Upper lobe of left lung (tissue), 6 donors: ENCODE data around the gene C22orf42. TPM values are rescaled to one million over a fixed set of nuclear protein-coding genes. Genes with fewer than 3 reads are reported as not detected.

ENCODE experiments used
- ATAC-seq, 2 donors: fragments of 200-7000 bp; cut with Tn5 transposase; one replicate each; pipeline ENCODE4 v1.9.1; 2022; ENCODE audit warnings: mild to moderate bottlenecking in 2 of 2, moderate library complexity in 2 of 2; ENCODE audit not compliant: low FRiP score in 2 of 2
- DNase-seq, 2 donors: peaks; one replicate each; pipeline ENCODE4 v3.0.0-alpha.2; 2019 to 2020
- H3K27ac ChIP-seq, 4 donors: fragments of 200-600 bp; sonication (generic); one replicate each; pipeline ENCODE4 v1.5.1; 2016 to 2019
- H3K27me3 ChIP-seq, 4 donors: fragments of 200-600 bp; sonication (generic); one replicate each; pipeline ENCODE4 v1.5.1; 2017 to 2019
- H3K36me3 ChIP-seq, 4 donors: fragments of 200-600 bp; sonication (generic); one replicate each; pipeline ENCODE4 v1.5.1; 2016 to 2019
- H3K4me1 ChIP-seq, 4 donors: fragments of 200-600 bp; sonication (generic); one replicate each; pipeline ENCODE4 v1.5.1; 2018 to 2019
- H3K4me3 ChIP-seq, 4 donors: fragments of 200-600 bp; sonication (generic); one replicate each; pipeline ENCODE4 v1.5.1; 2017 to 2019; ENCODE audit warnings: mild to moderate bottlenecking in 2 of 4, moderate library complexity in 1 of 4
- H3K9me3 ChIP-seq, 4 donors: fragments of 200-600 bp; sonication (generic); one replicate each; pipeline ENCODE4 v1.5.1; 2018 to 2019
- EP300 ChIP-seq, 4 donors: sonication (generic); formaldehyde crosslinking; IDR thresholded peaks; one replicate each; pipeline ENCODE4 v1.5.1; 2017; ENCODE audit warnings: antibody characterized with exemption in 4 of 4, control low read depth in 2 of 4
- POLR2A ChIP-seq, 4 donors: fragments of 450-650 bp; IDR thresholded peaks; one replicate each; pipeline ENCODE4 v1.5.1; 2016 to 2017; ENCODE audit warnings: antibody characterized with exemption in 4 of 4, mild to moderate bottlenecking in 2 of 4
- POLR2AphosphoS5 ChIP-seq, 2 donors: sonication (generic); formaldehyde crosslinking; IDR thresholded peaks; one replicate each; pipeline ENCODE4 v1.5.1; 2017; ENCODE audit warnings: antibody characterized with exemption in 2 of 2
- WGBS, 2 donors: methylation state at CpG; one replicate each; pipeline ENCODE4 v1.1.5; 2017 to 2018; 5-methylcytosine and 5-hydroxymethylcytosine counted together
- total RNA-seq, 6 donors: library from RNA; depleted of rRNA in 4 of 6; stranded (reverse); fragments of >200 nt in 4 of 6; gene quantifications; one replicate each; pipeline versions ENCODE4 v1.1.0 to v1.2.1, GENCODE V29; 2016 to 2021
- TF ChIP-seq, protein P1 (sequence below), 6 experiments: fragments of 450-650 bp in 4 of 6; fragments of 200-600 bp in 2 of 6; sonication (generic) in 2 of 6; IDR thresholded peaks; one replicate each; pipeline ENCODE4 v1.5.1; 2016 to 2019; ENCODE audit warnings: antibody characterized with exemption in 6 of 6
- donor health status: DM: no; HTN: no; CAD: no; lungs with moderate emphysema.
- donor health status: DM: no; HTN: yes; CAD: no; lungs with severe emphysema.

The C22orf42 gene, protein sequence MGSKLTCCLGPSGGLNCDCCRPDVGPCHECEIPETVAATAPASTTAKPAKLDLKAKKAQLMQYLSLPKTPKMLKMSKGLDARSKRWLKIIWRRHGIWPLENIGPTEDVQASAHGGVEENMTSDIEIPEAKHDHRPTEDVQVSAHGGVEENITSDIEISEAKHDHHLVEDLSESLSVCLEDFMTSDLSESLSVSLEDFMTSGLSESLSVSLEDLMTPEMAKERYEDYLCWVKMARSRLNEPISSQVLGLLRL
- not detected for total RNA-seq

DNA sequence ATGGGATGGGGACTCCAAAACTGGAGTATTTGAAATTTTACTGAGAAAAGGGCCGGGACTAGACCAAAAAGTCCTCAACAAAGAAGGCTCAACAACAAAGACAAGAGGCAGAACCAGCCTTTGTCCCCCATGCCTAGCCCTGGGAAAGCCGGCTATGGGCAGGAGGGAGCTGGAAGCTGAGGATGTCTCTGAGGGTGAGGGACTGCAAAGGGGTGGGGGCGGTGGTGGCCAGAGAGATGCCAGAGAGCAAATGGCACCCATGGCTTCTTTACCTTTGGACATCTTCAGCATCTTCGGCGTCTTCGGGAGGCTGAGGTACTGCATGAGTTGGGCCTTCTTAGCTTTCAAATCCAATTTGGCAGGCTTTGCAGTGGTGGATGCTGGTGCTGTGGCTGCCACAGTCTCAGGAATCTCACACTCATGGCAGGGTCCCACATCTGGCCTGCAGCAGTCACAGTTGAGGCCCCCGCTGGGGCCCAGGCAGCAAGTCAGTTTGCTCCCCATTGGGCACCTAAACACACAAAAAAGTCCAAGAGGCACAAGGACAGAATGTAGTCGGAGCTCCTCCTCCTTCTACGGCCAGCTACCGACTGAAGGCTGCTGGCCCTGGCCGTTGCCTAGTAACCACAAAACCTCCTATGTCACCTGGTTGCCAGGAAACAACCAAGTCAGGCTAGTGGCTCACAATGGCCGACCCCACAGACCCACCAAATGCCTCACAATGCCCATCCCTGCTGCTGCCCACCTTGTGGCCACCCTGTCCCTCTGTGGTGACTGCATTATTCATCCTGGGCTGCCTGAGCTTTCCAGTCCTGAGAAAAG, at the start of gene C22orf42:
C22orf42 (minus strand) TSS at position 592 of the 822 bp plus-strand sequence; CDS start at position 504, 88 bp downstream.
- Histone ChIP-seq H3K9me3 (no peaks in the 10 kb centered on the region), H3K4me1 (no peaks in the 10 kb centered on the region), H3K4me3 (no peak within 1 kb of the TSS), H3K27me3 (no peaks in the 10 kb centered on the region), H3K36me3 (no peaks in the 10 kb centered on the region), H3K27ac (no peak within 1 kb of the TSS)
- ATAC-seq (no peak), DNase-seq (no peak)
- WGBS, 2 donors: 77 to 90% methylated on average over 6 to 12 of the region's 12 CpGs
- no peak for TF ChIP-seq POLR2AphosphoS5 (IDR thresholded peaks at IDR 0.05)
- TF ChIP-seq POLR2A (IDR thresholded peaks at IDR 0.05): no peak
- TF ChIP-seq, protein P1, sequence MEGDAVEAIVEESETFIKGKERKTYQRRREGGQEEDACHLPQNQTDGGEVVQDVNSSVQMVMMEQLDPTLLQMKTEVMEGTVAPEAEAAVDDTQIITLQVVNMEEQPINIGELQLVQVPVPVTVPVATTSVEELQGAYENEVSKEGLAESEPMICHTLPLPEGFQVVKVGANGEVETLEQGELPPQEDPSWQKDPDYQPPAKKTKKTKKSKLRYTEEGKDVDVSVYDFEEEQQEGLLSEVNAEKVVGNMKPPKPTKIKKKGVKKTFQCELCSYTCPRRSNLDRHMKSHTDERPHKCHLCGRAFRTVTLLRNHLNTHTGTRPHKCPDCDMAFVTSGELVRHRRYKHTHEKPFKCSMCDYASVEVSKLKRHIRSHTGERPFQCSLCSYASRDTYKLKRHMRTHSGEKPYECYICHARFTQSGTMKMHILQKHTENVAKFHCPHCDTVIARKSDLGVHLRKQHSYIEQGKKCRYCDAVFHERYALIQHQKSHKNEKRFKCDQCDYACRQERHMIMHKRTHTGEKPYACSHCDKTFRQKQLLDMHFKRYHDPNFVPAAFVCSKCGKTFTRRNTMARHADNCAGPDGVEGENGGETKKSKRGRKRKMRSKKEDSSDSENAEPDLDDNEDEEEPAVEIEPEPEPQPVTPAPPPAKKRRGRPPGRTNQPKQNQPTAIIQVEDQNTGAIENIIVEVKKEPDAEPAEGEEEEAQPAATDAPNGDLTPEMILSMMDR (IDR thresholded peaks at IDR 0.05): no peak
- TF ChIP-seq EP300 (IDR thresholded peaks at IDR 0.05): no peak

DNA sequence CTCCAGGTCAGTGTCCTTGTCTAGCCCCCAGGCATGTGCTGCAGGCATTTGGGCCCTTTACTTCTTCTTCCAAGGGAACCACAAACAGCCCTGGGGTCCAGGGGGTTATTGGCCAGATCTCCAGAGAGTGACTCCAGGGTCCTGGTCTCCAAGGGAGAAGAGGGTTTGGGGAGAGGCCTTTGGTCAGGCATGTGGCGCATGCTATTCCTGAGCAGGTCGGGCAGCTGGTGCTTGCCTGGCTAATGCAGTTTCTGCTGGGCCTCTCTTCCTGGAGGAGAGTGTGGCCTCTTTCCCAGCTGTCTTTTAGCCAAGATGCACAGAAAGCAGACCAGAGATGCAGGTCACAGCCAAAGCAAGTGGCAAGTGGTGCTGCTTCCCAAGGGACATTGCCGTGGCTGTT, 49.6 kb upstream of the C22orf42 start:
- DNase-seq (no peak), ATAC-seq (no peak)
- Histone ChIP-seq H3K4me1 (peaks cover 0 to 29% (median 2%) of the 10 kb centered on the region in 4 donors), H3K27me3 (peaks cover 0 to 9% (median 3%) of the 10 kb centered on the region in 4 donors), H3K4me3 (no peak overlapping the region), H3K9me3 (no peaks in the 10 kb centered on the region), H3K27ac (no peak overlapping the region), H3K36me3 (no peaks in the 10 kb centered on the region)
- 97 to 100% methylated on average over 1 to 3 of the region's 3 CpGs for WGBS, 2 donors
- TF ChIP-seq POLR2A (IDR thresholded peaks at IDR 0.05) (no peak), POLR2AphosphoS5 (IDR thresholded peaks at IDR 0.05) (no peak), EP300 (IDR thresholded peaks at IDR 0.05) (no peak)
- TF ChIP-seq, protein P1 (IDR thresholded peaks at IDR 0.05): no peak

DNA sequence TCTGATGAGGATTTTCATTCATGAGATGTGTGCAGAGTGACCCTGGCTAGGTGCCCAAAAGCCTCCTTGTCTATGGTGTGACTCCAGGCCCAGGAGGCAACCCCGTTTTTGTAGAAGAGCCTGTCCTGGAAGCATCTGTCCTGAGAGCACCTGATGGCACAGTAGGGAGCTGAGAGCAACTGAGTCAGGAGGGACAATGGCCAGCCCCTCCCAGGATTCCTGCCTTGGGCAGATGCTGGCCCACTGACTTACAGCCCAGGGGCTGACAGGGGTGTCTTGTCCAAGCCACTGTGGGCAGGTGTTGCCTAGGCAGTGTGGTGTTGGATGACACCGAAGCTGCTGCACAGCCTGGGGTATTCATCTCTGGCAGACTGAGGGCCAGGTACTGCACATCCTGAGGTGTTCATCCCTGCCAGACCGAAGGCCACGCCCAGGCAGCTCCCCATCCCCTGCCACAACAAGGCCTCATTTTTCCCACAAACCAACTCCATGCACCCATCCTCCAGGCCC, 48.9 kb upstream of the C22orf42 start:
- no peak for ATAC-seq
- WGBS, 2 donors: 60 to 96% methylated on average over 1 to 3 of the region's 4 CpGs
- no peak overlapping the region for H3K4me3 ChIP-seq

DNA sequence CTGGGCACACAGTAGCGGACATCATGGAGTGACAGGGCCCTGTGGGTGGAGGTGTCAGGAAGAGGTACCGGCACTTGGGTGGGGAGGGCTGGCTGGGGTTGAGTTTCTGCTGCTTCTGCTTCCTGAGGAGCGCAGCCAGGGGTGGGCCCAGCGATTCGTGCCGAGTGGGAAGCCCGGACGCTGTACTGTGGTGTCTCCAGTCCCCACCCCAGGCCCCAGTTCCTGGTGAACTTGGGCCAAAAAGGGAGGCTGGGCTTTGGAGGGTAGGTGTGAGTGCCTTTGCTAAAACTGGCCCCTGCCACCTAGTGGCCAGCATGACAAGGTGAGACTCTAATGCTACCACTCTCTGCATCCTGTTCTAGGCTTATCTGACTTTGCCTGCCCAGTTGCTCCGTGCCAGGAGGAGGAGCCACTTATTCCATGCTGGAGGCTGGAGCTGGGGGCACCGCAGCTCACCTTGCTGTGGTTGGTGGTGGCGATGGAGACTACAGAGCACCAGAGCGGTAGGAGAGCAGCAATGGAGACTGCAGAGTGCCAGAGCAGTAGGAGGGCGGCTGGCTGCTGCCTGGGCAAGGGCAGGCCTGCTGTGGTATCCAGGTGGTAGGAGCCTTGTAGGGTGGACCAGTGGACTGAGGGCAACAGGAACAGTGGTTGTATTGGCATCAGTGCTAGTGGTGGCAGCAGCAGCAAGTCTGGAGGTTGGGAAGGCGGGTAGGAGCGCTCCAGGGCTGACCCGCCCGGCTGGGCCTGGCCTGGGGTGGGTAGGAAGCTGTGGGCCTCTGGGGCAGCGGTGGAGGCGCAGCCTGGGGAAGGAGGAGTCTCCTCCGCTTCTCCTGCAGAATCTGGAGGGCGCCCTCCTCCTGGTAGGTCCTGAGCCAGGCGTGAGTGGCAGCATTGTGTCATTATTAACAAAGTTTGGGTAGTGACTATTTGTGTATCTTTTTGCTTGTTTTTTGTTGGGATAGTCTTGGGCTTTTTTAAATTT, 48.0 kb upstream of the C22orf42 start:
- DNase-seq (peak; percentile 51 to 71), ATAC-seq (no peak)
- 69 to 75% methylated on average over 13 to 22 of the region's 22 CpGs for WGBS, 2 donors

More for the DNA sequence above, 48.9 kb upstream of the C22orf42 start:
- Histone ChIP-seq H3K4me1 (peaks cover 5 to 35% (median 8%) of the 10 kb centered on the region in 4 donors), H3K27ac (no peak overlapping the region), H3K27me3 (peaks cover 0 to 16% (median 5%) of the 10 kb centered on the region in 4 donors), H3K36me3 (no peaks in the 10 kb centered on the region), H3K9me3 (no peaks in the 10 kb centered on the region)
- DNase-seq: no peak
- TF ChIP-seq EP300 (IDR thresholded peaks at IDR 0.05) (no peak), POLR2AphosphoS5 (IDR thresholded peaks at IDR 0.05) (no peak), POLR2A (IDR thresholded peaks at IDR 0.05) (no peak)
- TF ChIP-seq, protein P1 (IDR thresholded peaks at IDR 0.05): no peak

More for the DNA sequence above, 48.0 kb upstream of the C22orf42 start:
- H3K27me3 ChIP-seq: peaks cover 0 to 19% (median 6%) of the 10 kb centered on the region in 4 donors
- TF ChIP-seq EP300 (IDR thresholded peaks at IDR 0.05): no peak
- TF ChIP-seq, protein P1 (IDR thresholded peaks at IDR 0.05): peak; percentile 32 to 62 (median 47)
- no peak overlapping the region for H3K27ac ChIP-seq
- H3K4me1 ChIP-seq: peaks cover 13 to 44% (median 17%) of the 10 kb centered on the region in 4 donors
- H3K9me3 ChIP-seq: no peaks in the 10 kb centered on the region
- no peak overlapping the region for H3K4me3 ChIP-seq
- H3K36me3 ChIP-seq: no peaks in the 10 kb centered on the region
